IMR-90 (cell line): Measurements from ENCODE around the gene AFAP1L2. TPM values are rescaled to one million over a fixed set of nuclear protein-coding genes. Genes with fewer than 3 reads are reported as not detected.

Source experiments
- ATAC-seq: fragments of 200-7000 bp; cut with Tn5 transposase; 2 replicates; pipeline ENCODE4 v1.9.1; 2020; ENCODE audit warnings: low read depth, mild to moderate bottlenecking, moderate library complexity
- BruUV-seq: library from RNA; stranded (reverse); fragments of 400-500 nt; replicated peaks from 2 replicates; lab custom pipeline; 2021; lab: Mats Ljungman, UMichigan
- CTCF ChIA-PET: fragments of 300-600 bp; formaldehyde crosslinking; extraction: SDS; loops from one replicate; lab custom pipeline; 2021; ENCODE audit warnings: antibody characterized with exemption; lab: Yijun Ruan, JAX
- POLR2A ChIA-PET: fragments of 300-600 bp; sonication (Branson Sonifier 250); formaldehyde crosslinking; loops from one replicate; lab custom pipeline; 2022; ENCODE audit warnings: antibody characterized with exemption; ENCODE audit not compliant: unreplicated experiment; lab: Charles Lee
- DNase-seq: peaks from one replicate; pipeline ENCODE4 v3.0.0; 2013
- H2AFZ ChIP-seq: replicated peaks from 2 replicates; pipeline ENCODE3; 2013; ENCODE audit warnings: low read length, mild to moderate bottlenecking; ENCODE audit not compliant: poor library complexity
- H2AK5ac ChIP-seq: 2 replicates; pipeline ENCODE4 v1.6.1; 2013; ENCODE audit warnings: low read depth, low read length, inconsistent platforms
- H2AK9ac ChIP-seq: replicated peaks from 2 replicates; pipeline ENCODE3; 2013; ENCODE audit warnings: mild to moderate bottlenecking, low read depth, low read length, moderate library complexity; ENCODE audit not compliant: poor library complexity
- H2BK120ac ChIP-seq: 2 replicates; pipeline ENCODE4 v1.6.1; 2013; ENCODE audit warnings: low read depth, low read length, inconsistent platforms
- H2BK15ac ChIP-seq: 3 replicates; pipeline ENCODE4 v1.6.1; 2013; ENCODE audit warnings: low read depth, low read length, inconsistent platforms
- H2BK20ac ChIP-seq: 2 replicates; pipeline ENCODE4 v1.6.1; 2013; ENCODE audit warnings: low read depth, mild to moderate bottlenecking, inconsistent platforms, low read length, moderate library complexity
- H2BK5ac ChIP-seq: 2 replicates; pipeline ENCODE4 v1.6.1; 2013; ENCODE audit warnings: mild to moderate bottlenecking, low read depth, low read length, inconsistent platforms; ENCODE audit not compliant: poor library complexity, severe bottlenecking
- H3K14ac ChIP-seq: replicated peaks from 2 replicates; pipeline ENCODE4 v1.6.1; 2013; ENCODE audit warnings: low read depth, low read length, inconsistent platforms
- H3K18ac ChIP-seq: 2 replicates; pipeline ENCODE4 v1.6.1; 2013; ENCODE audit warnings: low read depth, low read length, control low read depth
- H3K23ac ChIP-seq: 2 replicates; pipeline ENCODE4 v1.6.1; 2013; ENCODE audit warnings: low read depth, low read length, inconsistent platforms
- H3K27ac ChIP-seq: 2 replicates; pipeline ENCODE4 v1.5.1; 2013; ENCODE audit warnings: mild to moderate bottlenecking, control low read depth, low read length; ENCODE audit not compliant: insufficient read depth
- H3K27me3 ChIP-seq: 2 replicates; pipeline ENCODE4 v1.6.1; 2013; ENCODE audit warnings: low read length; ENCODE audit not compliant: control insufficient read depth, insufficient read depth
- H3K36me3 ChIP-seq: 2 replicates; pipeline ENCODE4 v1.6.1; 2013; ENCODE audit warnings: low read length, mixed read lengths; ENCODE audit not compliant: control insufficient read depth, insufficient read depth
- H3K4ac ChIP-seq: 2 replicates; pipeline ENCODE4 v1.6.1; 2013; ENCODE audit warnings: low read depth, low read length, inconsistent platforms
- H3K4me1 ChIP-seq: 2 replicates; pipeline ENCODE4 v1.6.1; 2013; ENCODE audit warnings: low read length, mixed read lengths; ENCODE audit not compliant: control insufficient read depth, insufficient read depth
- H3K4me2 ChIP-seq: 2 replicates; pipeline ENCODE4 v1.6.1; 2013; ENCODE audit warnings: low read depth, mild to moderate bottlenecking, control low read depth, low read length, moderate library complexity
- H3K4me3 ChIP-seq: 2 replicates; pipeline ENCODE4 v1.5.1; 2013; ENCODE audit warnings: low read depth, mild to moderate bottlenecking, control low read depth, low read length, moderate library complexity; ENCODE audit not compliant: insufficient read depth
- H3K56ac ChIP-seq: 2 replicates; pipeline ENCODE4 v1.6.1; 2013; ENCODE audit warnings: low read length, inconsistent platforms; ENCODE audit not compliant: insufficient read depth; ENCODE audit errors: extremely low read depth
- H3K79me1 ChIP-seq, 2 experiments: 2 replicates each; pipeline ENCODE4 v1.6.1; 2013; ENCODE audit warnings: low read length in 2 of 2, inconsistent platforms in 1 of 2, low read depth in 1 of 2
- H3K9ac ChIP-seq: 2 replicates; pipeline ENCODE4 v1.6.1; 2013; ENCODE audit warnings: low read depth, low read length, control low read depth
- H3K9me1 ChIP-seq: 2 replicates; pipeline ENCODE4 v1.6.1; 2013; ENCODE audit warnings: low read length, inconsistent platforms; ENCODE audit not compliant: insufficient read depth
- H3K9me3 ChIP-seq: 2 replicates; pipeline ENCODE4 v1.6.1; 2013; ENCODE audit warnings: low read length; ENCODE audit not compliant: control insufficient read depth, insufficient read depth
- H4K20me1 ChIP-seq: 2 replicates; pipeline ENCODE4 v1.6.1; 2013; ENCODE audit warnings: low read length, inconsistent platforms; ENCODE audit not compliant: insufficient read depth
- H4K5ac ChIP-seq: 2 replicates; pipeline ENCODE4 v1.6.1; 2013; ENCODE audit warnings: mild to moderate bottlenecking, low read depth, low read length, control low read depth
- H4K8ac ChIP-seq, 2 experiments: 2 replicates each; pipeline ENCODE4 v1.6.1; 2013; ENCODE audit warnings: low read depth in 2 of 2, low read length in 2 of 2, control low read depth in 1 of 2, inconsistent platforms in 1 of 2
- H4K91ac ChIP-seq: 2 replicates; pipeline ENCODE4 v1.6.1; 2013; ENCODE audit warnings: low read depth, low read length, inconsistent platforms; ENCODE audit not compliant: insufficient read depth
- BHLHE40 ChIP-seq: fragments of 150-350 bp; IDR thresholded peaks from 2 replicates; pipeline ENCODE4 v1.6.1; 2016; ENCODE audit warnings: mild to moderate bottlenecking, low read depth, low read length
- CEBPB ChIP-seq: IDR thresholded peaks from 2 replicates; pipeline ENCODE4 v1.6.1; 2012; ENCODE audit warnings: low read depth, low read length, improper control_type of control experiment
- CHD1 ChIP-seq: IDR thresholded peaks from 2 replicates; pipeline ENCODE4 v1.6.1; 2012; ENCODE audit warnings: low read depth, low read length, improper control_type of control experiment
- CTCF ChIP-seq: conservative IDR thresholded peaks from 2 replicates; pipeline ENCODE4 v1.5.1; 2012; ENCODE audit warnings: mild to moderate bottlenecking, low read depth, low read length, improper control_type of control experiment
- ELK1 ChIP-seq: fragments of 150-350 bp; IDR thresholded peaks from 2 replicates; pipeline ENCODE4 v1.6.1; 2016; ENCODE audit warnings: low read depth, mild to moderate bottlenecking, low read length, moderate library complexity, borderline replicate concordance
- FOS ChIP-seq: fragments of 150-350 bp; IDR thresholded peaks from 2 replicates; pipeline ENCODE4 v1.6.1; 2016; ENCODE audit warnings: low read depth, low read length
- MAFK ChIP-seq: IDR thresholded peaks from 2 replicates; pipeline ENCODE4 v1.6.1; 2012; ENCODE audit warnings: low read depth, low read length, improper control_type of control experiment
- MAZ ChIP-seq: IDR thresholded peaks from 2 replicates; pipeline ENCODE4 v1.6.1; 2012; ENCODE audit warnings: low read depth, mild to moderate bottlenecking, low read length, improper control_type of control experiment, moderate library complexity, borderline replicate concordance
- MXI1 ChIP-seq: IDR thresholded peaks from 2 replicates; pipeline ENCODE4 v1.6.1; 2012; ENCODE audit warnings: low read depth, mild to moderate bottlenecking, low read length, moderate library complexity, borderline replicate concordance
- NFE2L2 ChIP-seq: fragments of 150-350 bp; IDR thresholded peaks from 2 replicates; pipeline ENCODE4 v1.6.1; 2016; ENCODE audit warnings: low read depth, mild to moderate bottlenecking, low read length
- POLR2A ChIP-seq: IDR thresholded peaks from 2 replicates; pipeline ENCODE4 v1.6.1; 2012; ENCODE audit warnings: mild to moderate bottlenecking, low read depth, low read length
- RAD21 ChIP-seq: IDR thresholded peaks from 2 replicates; pipeline ENCODE4 v1.6.1; 2012; ENCODE audit warnings: low read length, improper control_type of control experiment
- RCOR1 ChIP-seq: IDR thresholded peaks from 2 replicates; pipeline ENCODE4 v1.6.1; 2012; ENCODE audit warnings: mild to moderate bottlenecking, low read length, improper control_type of control experiment; ENCODE audit not compliant: insufficient replicate concordance
- RFX5 ChIP-seq: IDR thresholded peaks from 2 replicates; pipeline ENCODE4 v1.8.0; 2012; ENCODE audit warnings: low read depth, mild to moderate bottlenecking, low read length, moderate library complexity
- SMC3 ChIP-seq: fragments of 150-350 bp; IDR thresholded peaks from 2 replicates; pipeline ENCODE4 v1.6.1; 2016; ENCODE audit warnings: low read depth, mild to moderate bottlenecking, antibody characterized with exemption, low read length, moderate library complexity
- USF2 ChIP-seq: fragments of 150-350 bp; IDR thresholded peaks from 2 replicates; pipeline ENCODE4 v1.6.1; 2017; ENCODE audit warnings: mild to moderate bottlenecking, antibody characterized with exemption, low read length, low read depth
- WGBS, 2 experiments: methylation state at CpG; one replicate each; pipeline versions ENCODE4 v1.1.5 to v1.1.7; 2013; ENCODE audit warnings: missing lambda C conversion rate in 2 of 2; ENCODE audit not compliant: insufficient read length in 1 of 2; ENCODE audit errors: extremely low coverage in 2 of 2; 5-methylcytosine and 5-hydroxymethylcytosine counted together
- dilution Hi-C: fragments of 300-500 bp; cut with HindIII; formaldehyde crosslinking; loops from one replicate; pipeline ENCODE4 v1.14.3; 2018; ENCODE audit warnings: low sequenced_read_pairs; ENCODE audit not compliant: unreplicated experiment
- in situ Hi-C: fragments of 300-500 bp; cut with MboI; formaldehyde crosslinking; loops from 3 replicates; pipeline ENCODE4 v1.14.3; 2019; ENCODE audit warnings: low sequenced_read_pairs, inconsistent platforms, mixed read lengths
- intact Hi-C: fragments of 100-400 bp; cut with micrococcal nuclease; formaldehyde crosslinking; loops from 2 replicates; pipeline ENCODE4 v1.10.0; 2022
- polyA plus RNA-seq, 3 experiments: library from polyadenylated mRNA; depleted of rRNA; stranded (reverse); fragments of >200 nt; gene quantifications; 2 replicates each; pipeline ENCODE4 v1.2.3, GENCODE V29; 2012; ENCODE audit warnings: low replicate concordance in 1 of 3
- total RNA-seq: library from RNA; depleted of rRNA; stranded (reverse); fragments of >200 nt; gene quantifications from 2 replicates; pipeline ENCODE4 v1.2.3, GENCODE V29; 2012

The AFAP1L2 gene
- total and polyA plus RNA-seq, 2 of the 4 experiments (the other 2 are of a cell fraction), result under 0.01 to 0.10 TPM

GRCh38 chr10:114313139-114313538 is 91.2 kb downstream of the AFAP1L2 start:
- no peak overlapping the region for H3K9ac ChIP-seq
- no peak overlapping the region for H3K18ac ChIP-seq
- no peak overlapping the region for H2BK20ac ChIP-seq
- ChIA-PET POLR2A (no interaction called here), CTCF (no interaction called here)
- no peak overlapping the region for H2BK15ac ChIP-seq
- no peaks in the 10 kb centered on the region; the same call in 1 of the 2 replicates for H3K9me3 ChIP-seq
- H4K8ac ChIP-seq, result no peak overlapping the region
- H3K27me3 ChIP-seq, result peaks cover 22% of the 10 kb centered on the region
- no peak for ATAC-seq
- intact Hi-C loops, result no loop called here
- no peak overlapping the region for H2AK9ac ChIP-seq
- H4K91ac ChIP-seq, result no peak overlapping the region
- no peak overlapping the region for H3K4ac ChIP-seq
- H3K79me1 ChIP-seq, result no peaks in the 10 kb centered on the region
- no peaks in the 10 kb centered on the region for H3K36me3 ChIP-seq
- no peak overlapping the region for H4K5ac ChIP-seq
- no peak overlapping the region for H3K14ac ChIP-seq
- in situ Hi-C loops, result no loop called here
- no peak overlapping the region for H2BK5ac ChIP-seq
- no peak overlapping the region for H3K27ac ChIP-seq
- H4K20me1 ChIP-seq, result no peaks in the 10 kb centered on the region
- TF ChIP-seq SMC3, result no peak
- no peak for TF ChIP-seq CTCF
- no peak for TF ChIP-seq MAZ
- TF ChIP-seq CHD1, result no peak
- TF ChIP-seq RCOR1, result no peak
- no peak for TF ChIP-seq BHLHE40
- TF ChIP-seq USF2, result no peak
- TF ChIP-seq RAD21, result no peak
- TF ChIP-seq RFX5, result no peak
- TF ChIP-seq MXI1, result no peak
- no peak for TF ChIP-seq FOS
- no peak for TF ChIP-seq MAFK
- TF ChIP-seq NFE2L2, result no peak
- TF ChIP-seq CEBPB, result no peak
- no peak for TF ChIP-seq POLR2A
- TF ChIP-seq ELK1, result no peak
- H3K56ac ChIP-seq, result no peak overlapping the region
- dilution Hi-C loops, result no loop called here
- H3K4me1 ChIP-seq, result 0 out of 2 replicates have a peak, but pooled peaks cover 3% of the 10 kb centered on the region
- no peak for DNase-seq
- no peak overlapping the region for H3K4me2 ChIP-seq
- no peak overlapping the region for H3K23ac ChIP-seq
- H3K9me1 ChIP-seq, result no peaks in the 10 kb centered on the region
- no peak overlapping the region for H3K4me3 ChIP-seq
- no CpG with 5 or more reads among the region's 9 CpGs for WGBS, 2 experiments
- BruUV-seq, result no TSS peak
- H2AFZ ChIP-seq, result no peak overlapping the region
- no peak overlapping the region for H2BK120ac ChIP-seq
- H2AK5ac ChIP-seq, result no peak overlapping the region
